BLaER1 (cell line): ENCODE measurements around the gene GPR68.
"Not testable (repeated sequence)": the region's sequence is repeated elsewhere in the genome, so short reads cannot be mapped to it uniquely, and the experiment has no call there.

Experiments used
- H3K27ac ChIP-seq: shearing (Covaris generic); formaldehyde crosslinking; 2 replicates; pipeline ENCODE4 v1.8.1; 2022
- H3K27me3 ChIP-seq: shearing (Covaris generic); formaldehyde crosslinking; 2 replicates; pipeline ENCODE4 v1.8.1; 2022
- H3K36me3 ChIP-seq: shearing (Covaris generic); formaldehyde crosslinking; 2 replicates; pipeline ENCODE4 v1.8.1; 2022
- H3K4me1 ChIP-seq: shearing (Covaris generic); formaldehyde crosslinking; 2 replicates; pipeline ENCODE4 v1.8.1; 2022
- H3K4me2 ChIP-seq: shearing (Covaris generic); formaldehyde crosslinking; 2 replicates; pipeline ENCODE4 v1.8.1; 2022
- H3K4me3 ChIP-seq: shearing (Covaris generic); formaldehyde crosslinking; 2 replicates; pipeline ENCODE4 v1.8.1; 2022
- H3K9ac ChIP-seq: shearing (Covaris generic); formaldehyde crosslinking; 2 replicates; pipeline ENCODE4 v1.8.1; 2022
- H3K9me3 ChIP-seq: shearing (Covaris generic); formaldehyde crosslinking; 2 replicates; pipeline ENCODE4 v1.8.1; 2022
- H4K20me1 ChIP-seq: shearing (Covaris generic); formaldehyde crosslinking; 2 replicates; pipeline ENCODE4 v1.8.1; 2022
- Cebpa-rat ChIP-seq: shearing (Covaris generic); IDR thresholded peaks from 2 replicates; pipeline ENCODE4 v1.8.1; 2022

The GPR68 gene

GRCh38 chr14:91232603-91233002 is 11.9 kb downstream of the GPR68 start:
- TF ChIP-seq Cebpa-rat: no peak
- Histone ChIP-seq H3K4me3 (no peak overlapping the region), H3K4me1 (peaks cover 46% of the 10 kb centered on the region)

GRCh38 chr14:91232052-91232451 is 12.5 kb downstream of the GPR68 start:
- Histone ChIP-seq H3K9ac (no peak overlapping the region), H3K27ac (no peak overlapping the region), H3K36me3 (peaks cover 18% of the 10 kb centered on the region), H3K27me3 (no peaks in the 10 kb centered on the region), H3K9me3 (peaks cover 25% of the 10 kb centered on the region), H4K20me1 (peaks cover 20% of the 10 kb centered on the region), H3K4me1 (peaks cover 52% of the 10 kb centered on the region), H3K4me2 (peak overlapping the region; percentile 19; the same call in 1 of the 2 replicates), H3K4me3 (no peak overlapping the region)
- TF ChIP-seq Cebpa-rat: no peak

More at GRCh38 chr14:91232603-91233002, 11.9 kb downstream of the GPR68 start:
- Histone ChIP-seq H3K9ac (no peak overlapping the region), H3K27me3 (no peaks in the 10 kb centered on the region), H3K4me2 (no peak overlapping the region), H3K27ac (no peak overlapping the region), H3K36me3 (peaks cover 18% of the 10 kb centered on the region), H4K20me1 (peaks cover 20% of the 10 kb centered on the region), H3K9me3 (peaks cover 25% of the 10 kb centered on the region)

GRCh38 chr14:91231446-91231845 is 13.1 kb downstream of the GPR68 start:
- Histone ChIP-seq H3K4me1 (peaks cover 58% of the 10 kb centered on the region), H3K4me3 (no peak overlapping the region), H3K27me3 (no peaks in the 10 kb centered on the region), H3K36me3 (peaks cover 18% of the 10 kb centered on the region), H3K4me2 (peak overlapping the region; percentile 19; the same call in 1 of the 2 replicates), H4K20me1 (peaks cover 20% of the 10 kb centered on the region), H3K9me3 (peaks cover 25% of the 10 kb centered on the region), H3K9ac (no peak overlapping the region), H3K27ac (no peak overlapping the region)
- TF ChIP-seq Cebpa-rat: no peak

GRCh38 chr14:91230397-91231035 is 14.0 kb downstream of the GPR68 start:
- TF ChIP-seq Cebpa-rat: no peak
- peak overlapping the region; percentile 82 for H3K4me2 ChIP-seq
- no peak overlapping the region for H3K4me3 ChIP-seq
- no peak overlapping the region for H3K9ac ChIP-seq
- no peaks in the 10 kb centered on the region for H3K27me3 ChIP-seq
- H3K9me3 ChIP-seq: peaks cover 25% of the 10 kb centered on the region
- H3K4me1 ChIP-seq: peaks cover 63% of the 10 kb centered on the region
- peaks cover 20% of the 10 kb centered on the region for H4K20me1 ChIP-seq
- 0 out of 2 replicates have a peak overlapping the region, but pooled peaks have one; percentile 26 for H3K27ac ChIP-seq
- H3K36me3 ChIP-seq: peaks cover 18% of the 10 kb centered on the region

GRCh38 chr14:91229743-91230200 is 14.7 kb downstream of the GPR68 start:
- peaks cover 25% of the 10 kb centered on the region for H3K9me3 ChIP-seq
- no peak for TF ChIP-seq Cebpa-rat

GRCh38 chr14:91229005-91229382 is 15.5 kb downstream of the GPR68 start:
- Histone ChIP-seq H3K27me3 (no peaks in the 10 kb centered on the region), H3K36me3 (peaks cover 33% of the 10 kb centered on the region), H4K20me1 (peaks cover 20% of the 10 kb centered on the region), H3K4me2 (peak overlapping the region; percentile 82), H3K9ac (no peak overlapping the region), H3K27ac (no peak overlapping the region; the same call in 1 of the 2 replicates), H3K4me3 (no peak overlapping the region), H3K9me3 (peaks cover 17% of the 10 kb centered on the region), H3K4me1 (peaks cover 67% of the 10 kb centered on the region)
- no peak for TF ChIP-seq Cebpa-rat

More at GRCh38 chr14:91229743-91230200, 14.7 kb downstream of the GPR68 start:
- Histone ChIP-seq H4K20me1 (peaks cover 20% of the 10 kb centered on the region), H3K9ac (no peak overlapping the region), H3K27me3 (no peaks in the 10 kb centered on the region), H3K27ac (peak overlapping the region; percentile 26; the same call in 1 of the 2 replicates), H3K4me2 (peak overlapping the region; percentile 82), H3K36me3 (peaks cover 26% of the 10 kb centered on the region), H3K4me3 (no peak overlapping the region), H3K4me1 (peaks cover 67% of the 10 kb centered on the region)

GRCh38 chr14:91228112-91229004 is 16.1 kb downstream of the GPR68 start:
- H3K36me3 ChIP-seq: peaks cover 34% of the 10 kb centered on the region
- peak overlapping the region; percentile 82 for H3K4me2 ChIP-seq
- no peak for TF ChIP-seq Cebpa-rat
- H3K4me3 ChIP-seq: no peak overlapping the region
- peaks cover 13% of the 10 kb centered on the region for H3K9me3 ChIP-seq
- peaks cover 74% of the 10 kb centered on the region for H3K4me1 ChIP-seq
- no peaks in the 10 kb centered on the region for H3K27me3 ChIP-seq
- H4K20me1 ChIP-seq: peaks cover 20% of the 10 kb centered on the region
- H3K9ac ChIP-seq: no peak overlapping the region
- H3K27ac ChIP-seq: no peak overlapping the region; the same call in 1 of the 2 replicates

GRCh38 chr14:91227183-91227628 is 17.3 kb downstream of the GPR68 start:
- H3K4me2 ChIP-seq: peak overlapping the region; percentile 82
- TF ChIP-seq Cebpa-rat: no peak
- no peak overlapping the region for H3K4me3 ChIP-seq
- peaks cover 13% of the 10 kb centered on the region for H3K9me3 ChIP-seq
- H3K4me1 ChIP-seq: peaks cover 81% of the 10 kb centered on the region
- H3K9ac ChIP-seq: no peak overlapping the region
- peaks cover 40% of the 10 kb centered on the region for H3K36me3 ChIP-seq
- H3K27ac ChIP-seq: no peak overlapping the region
- H4K20me1 ChIP-seq: peaks cover 20% of the 10 kb centered on the region
- no peaks in the 10 kb centered on the region for H3K27me3 ChIP-seq

GRCh38 chr14:91226360-91226759 is 18.1 kb downstream of the GPR68 start:
- not testable (repeated sequence) for H3K9ac ChIP-seq, H3K27ac ChIP-seq, H3K27me3 ChIP-seq, H3K4me3 ChIP-seq, H3K9me3 ChIP-seq
- Histone ChIP-seq H4K20me1 (peaks cover 20% of the 10 kb centered on the region), H3K4me2 (0 out of 2 replicates have a peak overlapping the region, but pooled peaks have one; percentile 7), H3K4me1 (peaks cover 72% of the 10 kb centered on the region), H3K36me3 (peaks cover 40% of the 10 kb centered on the region)

GRCh38 chr14:91225025-91225424 is 19.5 kb downstream of the GPR68 start:
- H3K9me3 ChIP-seq: no peaks in the 10 kb centered on the region
- H3K9ac ChIP-seq: no peak overlapping the region
- no peak overlapping the region for H3K4me3 ChIP-seq
- no peaks in the 10 kb centered on the region for H3K27me3 ChIP-seq
- no peak overlapping the region for H3K27ac ChIP-seq
- peaks cover 20% of the 10 kb centered on the region for H4K20me1 ChIP-seq
- no peak for TF ChIP-seq Cebpa-rat
- peaks cover 67% of the 10 kb centered on the region for H3K4me1 ChIP-seq
- H3K4me2 ChIP-seq: no peak overlapping the region
- H3K36me3 ChIP-seq: peaks cover 49% of the 10 kb centered on the region
